Activated T-helper 9 cell treated with anti-CD3 and anti-CD28 coated beads, Interleukin-2, amount 50 U/mL, for 16 hours (primary cell): ENCODE measurements around the gene NAGK.

Source experiments
- DNase-seq: peaks from one replicate; pipeline ENCODE4 v3.0.0-alpha.2; 2020; ENCODE audit warnings: low read depth

The NAGK gene

DNA sequence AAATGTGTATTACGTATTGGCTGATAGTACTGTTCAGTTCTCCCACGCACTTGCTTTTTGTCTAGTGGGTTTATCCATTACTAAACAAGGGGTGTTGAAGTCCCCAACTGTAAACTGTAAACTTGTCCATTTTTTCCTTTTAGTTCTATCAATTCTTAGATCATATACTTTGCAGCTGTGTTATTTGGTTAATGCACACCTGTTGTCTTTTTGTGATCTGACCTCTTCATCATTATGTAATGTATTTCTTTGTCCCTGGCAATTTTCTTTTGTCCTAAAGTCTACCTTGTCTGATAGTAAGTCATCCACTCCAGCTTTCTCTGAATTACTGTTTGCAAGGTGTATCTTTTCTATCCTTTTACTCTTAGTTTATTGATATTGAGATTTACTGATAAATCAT, 39.6 kb downstream of the NAGK start:
- no peak for DNase-seq

DNA sequence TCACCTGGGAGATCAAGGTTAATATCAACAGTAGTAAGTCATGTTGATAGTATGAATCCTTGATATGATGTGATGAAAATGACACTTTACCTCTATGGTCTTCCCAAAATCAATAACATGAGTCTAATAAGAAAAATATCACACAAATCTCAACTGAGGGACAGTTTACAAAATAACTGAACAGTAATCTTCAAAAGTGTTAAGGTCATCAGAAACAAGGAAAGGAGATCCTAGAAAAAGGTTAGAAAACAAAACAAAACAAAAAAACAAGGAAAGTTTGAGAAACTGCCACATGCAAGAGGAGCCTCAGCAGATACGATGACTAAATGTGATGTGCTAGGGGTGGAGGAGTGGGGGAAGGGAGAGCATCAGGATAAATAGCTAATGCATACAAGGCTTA, 45.4 kb downstream of the NAGK start:
- DNase-seq: no peak

DNA sequence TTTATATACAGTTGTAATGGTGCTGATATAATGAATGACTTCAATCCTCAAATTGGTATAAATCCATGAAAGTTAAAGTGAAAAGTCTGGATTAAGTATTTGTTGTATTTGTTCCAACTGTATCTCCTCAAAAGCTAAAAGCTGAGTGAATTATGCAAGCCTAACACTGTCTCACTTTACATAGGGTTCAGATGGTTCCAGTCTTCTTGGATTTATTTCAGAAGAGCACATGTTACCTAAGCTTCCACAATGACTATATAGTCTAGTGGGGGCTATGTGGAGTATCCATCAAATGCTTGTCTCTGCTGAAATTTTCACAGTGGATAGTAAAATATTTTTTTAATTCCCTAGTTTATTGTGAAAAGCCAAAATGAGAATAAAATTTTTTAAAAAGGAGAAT, 48.6 kb downstream of the NAGK start:
- no peak for DNase-seq

DNA sequence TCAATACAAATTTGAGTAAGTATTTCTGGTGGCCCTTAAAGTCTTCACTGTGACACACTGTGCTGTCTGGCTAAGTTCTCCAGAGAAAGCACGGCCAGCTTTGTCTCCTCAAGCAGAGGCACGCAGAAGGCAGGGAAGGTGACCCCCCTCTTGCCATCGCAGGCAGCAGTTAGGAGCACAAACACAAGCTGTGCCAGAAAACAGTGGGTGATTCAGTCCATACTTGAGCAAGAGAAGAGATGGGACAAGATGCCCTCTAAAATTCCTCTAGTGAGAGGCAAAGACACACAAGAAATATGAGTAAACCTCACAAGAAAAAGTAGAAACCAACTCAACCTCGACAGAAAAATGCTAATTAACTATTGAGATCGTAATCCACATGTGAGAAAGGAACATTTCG, 51.7 kb downstream of the NAGK start:
- DNase-seq: no peak

DNA sequence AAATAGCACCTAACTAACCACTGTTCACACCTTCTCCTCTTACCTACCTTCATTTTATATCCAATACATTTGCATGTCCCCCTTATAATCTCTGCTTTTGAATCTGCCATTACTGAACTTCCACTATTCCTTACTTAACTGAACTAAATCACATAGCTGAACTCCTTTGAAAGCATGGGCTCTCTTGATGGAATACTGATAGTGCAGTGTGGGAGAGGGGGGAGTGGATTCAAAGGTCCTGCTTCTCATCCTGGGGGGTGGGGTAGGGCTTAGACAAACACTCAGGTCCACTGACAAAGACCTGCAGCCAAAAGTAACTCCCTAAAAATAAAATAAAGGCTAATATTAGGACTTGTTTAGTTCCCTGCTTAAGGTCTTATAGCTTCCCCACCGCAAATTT, 53.0 kb downstream of the NAGK start:
- no peak for DNase-seq

DNA sequence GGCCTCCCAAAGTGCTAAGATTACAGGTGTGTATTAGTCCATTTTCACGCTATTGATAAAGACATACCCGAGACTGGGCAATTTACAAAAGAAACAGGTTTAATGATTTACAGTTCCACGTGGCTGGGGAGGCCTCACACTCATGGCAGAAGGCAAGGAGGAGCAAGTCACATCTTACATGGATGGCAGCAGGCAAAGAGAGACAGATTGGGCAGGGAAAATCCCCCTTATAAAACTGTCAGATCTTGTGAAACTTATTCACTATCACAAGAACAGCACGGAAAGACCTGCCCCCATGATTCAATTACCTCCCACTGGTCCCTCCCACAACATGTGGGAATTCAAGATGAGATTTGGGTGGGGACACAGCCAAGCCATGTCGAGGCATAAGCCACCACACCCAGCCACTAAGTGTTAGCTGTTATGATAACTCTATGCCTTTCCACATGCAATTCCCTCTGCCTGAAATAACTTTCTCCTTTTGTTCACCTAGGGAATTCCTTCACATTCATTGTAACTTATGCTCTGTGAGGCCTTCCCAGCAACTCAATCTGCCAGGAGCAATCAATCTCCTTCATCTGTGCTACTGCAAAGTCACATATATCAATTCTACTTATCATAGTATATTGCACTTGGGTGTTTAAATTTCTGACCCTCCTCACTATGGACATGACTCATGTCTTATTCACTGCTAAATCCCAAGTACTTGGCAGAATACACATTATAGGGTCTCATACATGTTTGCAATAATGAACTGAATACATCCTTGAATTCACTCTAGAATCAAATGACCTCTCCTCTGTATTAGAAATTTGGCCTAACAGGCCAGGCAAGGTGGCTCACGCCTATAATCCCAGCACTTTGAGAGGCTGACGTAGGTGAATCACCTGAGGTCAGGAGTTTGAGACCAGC, 54.2 kb downstream of the NAGK start:
- no peak for DNase-seq

DNA sequence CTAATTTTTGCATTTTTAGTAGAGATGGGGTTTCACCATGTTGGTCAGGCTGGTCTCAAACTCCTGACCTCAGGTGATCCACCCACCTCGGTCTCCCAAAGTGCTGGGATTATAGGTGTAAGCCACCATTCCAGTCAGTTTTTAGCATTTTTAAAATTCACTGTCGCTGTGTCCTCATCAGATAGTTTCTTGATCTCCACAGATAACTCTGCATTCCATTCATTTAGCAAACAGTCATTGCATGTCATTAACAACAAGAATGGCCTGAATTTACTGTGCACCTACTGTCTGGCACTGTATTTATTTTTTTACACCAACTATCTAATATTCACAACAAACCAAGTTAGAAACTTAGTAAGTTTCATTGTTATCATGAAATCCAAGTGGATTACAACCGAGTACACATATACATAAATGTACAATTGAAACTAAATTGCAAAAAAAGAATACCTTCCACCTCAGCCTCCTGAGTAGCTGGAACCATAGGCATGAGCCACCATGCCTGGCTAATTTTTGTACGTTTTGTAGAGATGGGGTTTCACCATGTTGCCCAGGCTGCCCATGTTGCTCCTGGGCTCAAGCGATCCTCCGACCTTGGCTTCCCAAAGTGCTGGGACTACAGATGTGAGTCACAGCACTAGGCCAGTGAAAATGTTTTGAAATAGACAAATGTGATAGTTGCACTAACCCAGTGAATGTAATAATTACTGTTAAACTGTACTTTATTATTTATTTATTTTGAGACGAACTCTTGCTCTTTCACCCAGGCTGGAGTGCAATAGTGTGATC, 57.3 kb downstream of the NAGK start:
- no peak for DNase-seq

DNA sequence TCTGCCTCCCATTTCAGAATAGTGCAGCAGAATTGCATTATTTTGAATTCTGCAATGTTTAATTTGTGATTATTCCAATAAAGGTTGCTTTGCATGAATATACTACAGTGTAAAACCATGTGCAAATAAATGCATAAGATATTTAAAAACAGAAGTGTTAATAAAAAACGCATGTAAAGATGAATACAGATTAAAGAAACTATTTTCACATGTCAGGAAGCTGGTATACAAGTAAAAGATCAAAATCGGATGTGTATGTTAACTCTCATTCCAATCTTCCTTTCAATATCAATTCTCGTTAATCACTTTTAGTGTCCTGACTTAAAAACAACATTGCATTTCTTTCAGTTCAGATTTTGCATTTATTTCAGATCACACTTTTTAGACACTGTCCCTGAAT, 58.5 kb downstream of the NAGK start:
- no peak for DNase-seq
